Motor neuron (in vitro differentiated cells): ENCODE measurements around the gene ANKRD29. TPM values are rescaled to one million over a fixed set of nuclear protein-coding genes. Genes with fewer than 3 reads are reported as not detected.
"Not testable (repeated sequence)": the region's sequence is repeated elsewhere in the genome, so short reads cannot be mapped to it uniquely, and the experiment has no call there.

Source experiments
- ATAC-seq, 8 experiments: fragments of 200-7000 bp; cut with Tn5 transposase; replicated peaks in 6 of 8; 2 replicates each; pipeline ENCODE4 v1.8.0; 2021; ENCODE audit warnings: mild to moderate bottlenecking in 8 of 8, moderate library complexity in 8 of 8
- H3K27ac ChIP-seq, 2 donors: fragments of 250-450 bp; sonication (Bioruptor Pico); 2 replicates each; pipeline ENCODE4 v1.9.0; 2021; ENCODE audit warnings: antibody characterized with exemption in 2 of 2, mild to moderate bottlenecking in 2 of 2, moderate library complexity in 1 of 2
- H3K4me1 ChIP-seq, 2 donors: fragments of 250-450 bp; sonication (Bioruptor Pico); replicated peaks in 1 of 2; 2 replicates each; pipeline ENCODE4 v1.6.1; 2021; ENCODE audit warnings: antibody characterized with exemption in 2 of 2, mild to moderate bottlenecking in 2 of 2, moderate library complexity in 1 of 2
- H3K4me3 ChIP-seq, 5 donors: fragments of 250-450 bp; sonication (Bioruptor Pico); 2 replicates each; pipeline ENCODE4 v1.9.0; 2021; ENCODE audit warnings: antibody characterized with exemption in 5 of 5, mild to moderate bottlenecking in 5 of 5, moderate library complexity in 4 of 5
- WGBS, 10 experiments: fragments of 450-650 bp; shearing (Covaris generic); methylation state at CpG; one replicate each; pipeline ENCODE4 v1.0.0; 2022; 5-methylcytosine and 5-hydroxymethylcytosine counted together
- in situ Hi-C, 9 experiments: fragments of 400-800 bp; cut with MboI; loops; one replicate each; pipeline ENCODE4 v1.15.0; 2021; ENCODE audit warnings: low sequenced_read_pairs in 9 of 9, low pct_unique_long_range_greater_than_20kb in 2 of 9; ENCODE audit not compliant: unreplicated experiment in 9 of 9
- total RNA-seq, 8 experiments: library from RNA; unstranded; fragments of 300-600 nt; gene quantifications; 2 replicates each; pipeline versions ENCODE4 v1.2.3 to v1.2.4, GENCODE V29; 2022

ANKRD29 gene
- total RNA-seq, 8 experiments from 2014 or later, result 0.42 to 6.9 (median 3.0) TPM

DNA sequence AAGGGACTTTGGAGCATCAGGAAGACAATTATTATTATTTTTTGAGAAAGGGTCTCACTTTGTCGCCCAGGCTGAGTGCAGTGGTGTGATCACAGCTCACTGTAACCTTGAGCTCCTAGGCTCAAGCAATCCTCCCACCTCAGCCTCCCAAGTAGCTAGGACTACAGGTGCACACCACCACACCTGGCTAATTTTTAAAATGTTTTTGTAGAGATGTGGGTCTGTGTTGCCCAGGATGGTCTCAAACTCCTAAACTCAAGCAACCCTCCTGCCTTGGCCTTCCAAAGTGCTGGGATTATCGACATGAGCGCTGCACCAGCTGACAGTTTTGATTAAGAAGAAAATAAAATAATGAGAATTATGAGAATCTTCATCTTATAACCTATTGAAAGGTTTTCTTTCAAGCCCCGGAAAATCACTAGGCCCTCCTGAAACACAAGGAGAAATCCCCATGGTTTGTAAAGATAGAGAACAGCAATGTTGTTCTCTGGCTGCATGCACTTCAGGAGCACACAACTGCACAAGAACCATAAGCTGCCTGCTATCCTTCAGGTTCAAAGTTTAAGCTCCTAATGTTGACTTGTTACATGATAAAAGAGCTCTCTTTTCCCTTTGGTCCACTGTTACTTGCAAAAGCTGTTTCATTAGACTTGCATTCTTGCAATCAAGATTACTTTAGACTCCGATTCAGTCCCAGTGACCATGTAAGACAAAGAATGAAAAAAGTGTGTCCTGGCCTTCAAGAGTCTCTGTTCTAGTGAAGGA is 93.2 kb downstream of the ANKRD29 start:
- no peak for ATAC-seq
- WGBS, 10 experiments, result 83 to 100% (median 100%) methylated on average over 1 to 4 of the region's 5 CpGs; no CpG with 5 or more reads in 1 of the 10 experiments
- H3K27ac ChIP-seq, result no peak overlapping the region
- H3K4me1 ChIP-seq, result no peaks in the 10 kb centered on the region
- no peak overlapping the region for H3K4me3 ChIP-seq
- in situ Hi-C loops, result no loop called here

- ATAC-seq, result no peak
- in situ Hi-C loops, result no loop called here
- WGBS, 10 experiments, result 43 to 97% (median 95%) methylated on average over 5 to 7 of the region's 7 CpGs
- Histone ChIP-seq H3K27ac (no peak overlapping the region), H3K4me3 (no peak overlapping the region), H3K4me1 (no peaks in the 10 kb centered on the region)
Measured at GRCh38 chr18:23568281-23569138, 94.2 kb downstream of the ANKRD29 start.

- in situ Hi-C loops, result no loop called here
- no peaks in the 10 kb centered on the region for H3K4me1 ChIP-seq
Measured at GRCh38 chr18:23567671-23568070, 95.0 kb downstream of the ANKRD29 start.

DNA sequence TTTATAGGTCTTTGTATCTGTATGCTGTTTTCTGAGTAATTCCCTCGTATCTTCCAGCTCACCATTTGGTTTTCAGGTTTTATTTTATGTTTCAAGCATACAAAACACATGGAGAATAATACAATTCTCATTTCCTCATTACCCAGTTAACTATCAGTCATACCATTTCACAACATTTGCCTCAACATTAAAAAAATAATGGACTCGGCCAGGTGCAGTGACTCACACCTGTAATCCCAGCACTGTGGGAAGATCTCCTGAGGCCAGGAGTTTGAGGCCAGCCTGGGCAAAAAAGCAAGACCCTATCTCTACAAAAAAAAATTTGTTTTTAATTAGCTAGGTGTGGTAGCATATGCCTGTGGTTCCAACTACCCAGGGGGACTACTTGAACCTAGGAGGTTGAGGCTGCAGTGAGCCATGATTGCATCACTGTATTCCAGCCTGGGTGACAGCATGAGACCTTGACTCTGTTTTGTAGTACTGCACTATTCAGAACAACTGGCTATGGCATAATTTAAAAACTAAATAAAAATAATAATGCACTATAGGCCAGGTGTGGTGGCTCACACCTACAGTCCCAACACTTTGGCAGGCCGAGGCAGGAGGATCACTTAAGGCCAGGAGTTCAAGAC is 96.7 kb downstream of the ANKRD29 start:
- no peak overlapping the region for H3K27ac ChIP-seq
- WGBS, 10 experiments, result 46 to 100% (median 100%) methylated on average over 1 to 3 of the region's 3 CpGs
- no peak for ATAC-seq
- no peak overlapping the region for H3K4me3 ChIP-seq
- H3K4me1 ChIP-seq, result no peaks in the 10 kb centered on the region
- in situ Hi-C loops, result no loop called here

More at GRCh38 chr18:23567671-23568070, 95.0 kb downstream of the ANKRD29 start:
- 93 to 100% (median 99%) methylated on average over 1 to 3 of the region's 3 CpGs for WGBS, 10 experiments
- Histone ChIP-seq H3K4me3 (no peak overlapping the region), H3K27ac (no peak overlapping the region)
- ATAC-seq, result no peak

- Histone ChIP-seq H3K27ac (no peak overlapping the region), H3K4me1 (no peaks in the 10 kb centered on the region), H3K4me3 (no peak overlapping the region)
- WGBS, 10 experiments, result 80 to 92% (median 90%) methylated on average over 1 to 2 of the region's 2 CpGs; no CpG with 5 or more reads in 7 of the 10 experiments
- in situ Hi-C loops, result no loop called here
- peak in 2 of 8 experiments; percentile 76 to 78 for ATAC-seq
Measured at GRCh38 chr18:23563377-23564043, 99.2 kb downstream of the ANKRD29 start.

DNA sequence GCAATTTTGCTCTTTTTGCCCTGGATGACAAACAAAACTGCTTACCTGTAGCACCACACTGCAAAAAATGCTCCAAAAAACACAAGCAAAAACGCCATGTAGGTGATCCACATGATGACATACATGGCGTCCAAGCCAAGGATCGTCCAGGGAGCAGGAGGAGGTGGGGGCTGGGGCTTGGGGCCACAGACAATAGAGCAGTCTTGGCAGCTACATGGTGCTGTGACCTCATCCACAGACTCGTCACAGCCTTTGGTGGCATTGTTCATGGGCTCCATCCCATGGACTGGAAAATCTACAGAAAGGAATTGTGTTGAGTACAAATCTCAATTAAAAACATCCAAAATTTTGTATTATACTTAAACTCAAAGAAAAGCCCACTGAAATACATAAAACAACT is 102.5 kb downstream of the ANKRD29 start:
- in situ Hi-C loops, result no loop called here
- Histone ChIP-seq H3K27ac (no peak overlapping the region), H3K4me3 (no peak overlapping the region), H3K4me1 (no peaks in the 10 kb centered on the region)
- no peak for ATAC-seq
- WGBS, 10 experiments, result 82 to 100% (median 97%) methylated on average over 1 to 4 of the region's 4 CpGs; no CpG with 5 or more reads in 3 of the 10 experiments

- H3K27ac ChIP-seq, H3K4me3 ChIP-seq, H3K4me1 ChIP-seq, in situ Hi-C loops, ATAC-seq: not testable (repeated sequence)
- 89 to 100% (median 99%) methylated on average over 1 to 7 of the region's 8 CpGs; no CpG with 5 or more reads in 2 of the 10 experiments for WGBS, 10 experiments
Measured at GRCh38 chr18:23557511-23557910, 105.2 kb downstream of the ANKRD29 start.

DNA sequence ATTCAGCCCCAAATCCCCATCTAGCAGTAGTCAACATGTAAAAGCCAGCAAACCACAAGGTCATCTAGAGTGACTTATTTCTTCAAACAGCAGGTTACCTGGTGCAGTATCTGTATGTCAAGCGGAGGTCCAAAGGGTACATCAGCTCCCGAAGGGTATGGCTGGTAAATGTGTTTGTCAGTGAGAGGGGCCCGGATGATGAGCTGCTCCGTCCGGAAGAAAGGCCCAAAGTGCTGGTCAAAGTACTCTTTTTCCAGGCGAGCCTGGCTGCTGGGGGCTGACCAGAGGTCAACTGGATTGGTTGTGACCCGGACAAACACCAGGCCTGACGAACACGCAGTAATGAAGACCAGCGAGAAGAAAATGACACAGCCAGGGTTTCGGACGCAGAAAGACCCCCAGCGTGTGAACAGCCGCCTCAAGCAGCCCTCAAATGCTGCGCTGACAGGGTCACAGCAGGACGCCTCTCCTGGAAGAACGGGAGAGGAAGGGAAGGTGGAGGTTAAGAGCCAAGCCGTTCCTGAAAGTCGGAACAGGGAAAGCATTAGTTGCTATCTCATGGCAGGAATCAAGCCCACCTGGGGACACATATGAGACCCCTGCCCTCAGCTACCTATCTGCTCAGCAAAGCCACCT is 106.4 kb downstream of the ANKRD29 start:
- no peak overlapping the region for H3K27ac ChIP-seq
- no peak for ATAC-seq
- 79 to 100% (median 98%) methylated on average over 1 to 15 of the region's 19 CpGs; no CpG with 5 or more reads in 4 of the 10 experiments for WGBS, 10 experiments
- in situ Hi-C loops, result no loop called here
- no peaks in the 10 kb centered on the region for H3K4me1 ChIP-seq
- H3K4me3 ChIP-seq, result no peak overlapping the region

- 20 to 100% (median 86%) methylated on average over 1 to 4 of the region's 6 CpGs; no CpG with 5 or more reads in 5 of the 10 experiments for WGBS, 10 experiments
- in situ Hi-C loops, result no loop called here
- H3K4me1 ChIP-seq, result no peaks in the 10 kb centered on the region
- no peak for ATAC-seq
- no peak overlapping the region for H3K27ac ChIP-seq
- no peak overlapping the region for H3K4me3 ChIP-seq
Measured at GRCh38 chr18:23553887-23554286, 108.8 kb downstream of the ANKRD29 start.

DNA sequence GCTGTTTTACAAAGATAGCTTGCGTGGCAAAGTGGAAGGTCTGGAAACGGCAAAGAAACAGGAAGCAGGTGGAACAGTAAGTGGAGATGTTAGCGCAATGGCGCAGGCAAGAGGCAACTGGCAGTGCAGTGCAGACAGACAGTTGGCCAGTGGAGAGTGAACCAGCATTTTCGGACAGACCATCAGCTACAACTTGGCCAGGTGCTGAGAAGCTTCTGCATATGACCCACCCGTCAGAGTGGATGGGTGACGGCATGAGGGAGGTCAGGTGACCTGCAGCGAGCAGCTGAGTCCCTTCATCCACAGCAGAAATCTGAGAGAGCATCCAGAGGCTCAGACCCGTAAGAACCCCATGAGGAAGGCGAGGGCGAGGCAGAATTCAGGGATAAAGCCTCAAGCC is 110.2 kb downstream of the ANKRD29 start:
- Histone ChIP-seq H3K4me1 (no peaks in the 10 kb centered on the region), H3K27ac (no peak overlapping the region), H3K4me3 (no peak overlapping the region)
- 74 to 100% (median 93%) methylated on average over 3 to 8 of the region's 11 CpGs; no CpG with 5 or more reads in 1 of the 10 experiments for WGBS, 10 experiments
- no peak for ATAC-seq
- in situ Hi-C loops, result no loop called here

- no peaks in the 10 kb centered on the region for H3K4me1 ChIP-seq
- no peak overlapping the region for H3K4me3 ChIP-seq
- H3K27ac ChIP-seq, result no peak overlapping the region
- no peak for ATAC-seq
- 31 to 100% (median 98%) methylated on average over 1 to 3 of the region's 3 CpGs; no CpG with 5 or more reads in 4 of the 10 experiments for WGBS, 10 experiments
- in situ Hi-C loops, result no loop called here
Measured at GRCh38 chr18:23551978-23552377, 110.7 kb downstream of the ANKRD29 start.

DNA sequence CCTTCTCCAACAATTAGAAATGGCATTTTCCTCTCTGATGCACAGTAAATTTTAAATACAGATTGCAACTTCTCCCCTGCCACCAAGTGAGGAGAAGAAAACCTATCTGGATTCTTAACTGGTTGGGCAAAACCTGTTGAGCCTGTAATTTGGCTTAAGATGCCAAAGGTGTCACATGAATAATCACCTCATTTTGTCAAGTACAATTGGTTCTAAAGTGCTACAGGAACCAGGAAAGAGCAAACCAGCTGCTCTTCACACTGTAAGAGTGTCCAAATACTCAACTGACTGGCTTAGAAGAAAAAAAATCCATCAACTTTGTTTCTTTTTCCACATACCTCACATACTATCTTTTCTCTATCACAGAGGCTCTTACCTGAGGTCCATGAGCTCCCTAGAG is 111.8 kb downstream of the ANKRD29 start:
- in situ Hi-C loops, result no loop called here
- H3K4me3 ChIP-seq, result no peak overlapping the region
- no peak overlapping the region for H3K27ac ChIP-seq
- no peak for ATAC-seq
- no peaks in the 10 kb centered on the region for H3K4me1 ChIP-seq
